GM18526 (cell line): Measurements from ENCODE around the gene MPZL3.

ENCODE experiments used
- POLR2A ChIP-seq: IDR thresholded peaks from 3 replicates; pipeline ENCODE4 v1.6.1; 2011; ENCODE audit not compliant: insufficient read length; ENCODE audit errors: extremely low read depth

Gene MPZL3

GRCh38 chr11:118275176-118275575, 23.0 kb upstream of the MPZL3 start:
- no peak for TF ChIP-seq POLR2A

DNA sequence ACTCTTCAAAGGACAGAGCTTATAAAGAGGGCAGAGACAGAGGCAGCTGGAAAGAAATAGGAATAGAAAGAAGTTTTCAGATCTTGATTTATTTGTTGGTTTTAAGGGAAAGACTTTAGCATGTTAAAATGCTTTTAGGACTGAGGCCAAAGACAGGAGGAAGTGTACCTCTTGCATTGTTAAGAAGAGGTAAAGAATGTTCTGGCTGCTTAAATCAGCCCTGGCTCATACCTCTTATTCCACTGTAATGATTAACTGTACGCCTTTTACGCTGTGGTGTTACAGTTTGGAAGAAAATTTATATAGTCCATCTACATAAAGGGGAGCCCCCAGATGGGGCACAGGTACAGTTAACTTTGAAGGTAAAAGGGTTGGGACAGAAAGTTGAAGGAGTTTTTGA, 22.0 kb upstream of the MPZL3 start:
- TF ChIP-seq POLR2A, result no peak

DNA sequence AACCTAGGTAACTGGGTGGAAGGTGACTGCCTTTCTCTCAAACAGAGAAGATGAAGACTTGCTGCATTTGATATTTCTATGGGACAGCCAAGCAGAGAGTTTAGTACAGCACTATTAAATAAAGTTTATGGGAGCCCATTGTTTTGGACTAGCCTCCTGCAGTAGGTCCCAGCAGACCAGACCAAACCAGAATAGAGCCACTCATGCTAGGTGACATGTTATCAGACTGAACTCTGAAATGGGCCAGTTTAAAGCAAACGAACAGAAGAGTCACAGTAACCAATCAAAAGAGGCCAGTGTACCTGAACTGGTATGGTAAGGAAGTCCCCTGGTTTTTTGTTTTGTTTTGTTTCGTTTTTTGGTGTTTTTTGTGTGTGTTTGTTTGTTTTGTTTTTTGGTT, 19.8 kb upstream of the MPZL3 start:
- TF ChIP-seq POLR2A, result no peak

GRCh38 chr11:118267486-118267885, 15.3 kb upstream of the MPZL3 start:
- no peak for TF ChIP-seq POLR2A

- TF ChIP-seq POLR2A, result no peak
Observed at GRCh38 chr11:118265954-118266353, 13.8 kb upstream of the MPZL3 start.

DNA sequence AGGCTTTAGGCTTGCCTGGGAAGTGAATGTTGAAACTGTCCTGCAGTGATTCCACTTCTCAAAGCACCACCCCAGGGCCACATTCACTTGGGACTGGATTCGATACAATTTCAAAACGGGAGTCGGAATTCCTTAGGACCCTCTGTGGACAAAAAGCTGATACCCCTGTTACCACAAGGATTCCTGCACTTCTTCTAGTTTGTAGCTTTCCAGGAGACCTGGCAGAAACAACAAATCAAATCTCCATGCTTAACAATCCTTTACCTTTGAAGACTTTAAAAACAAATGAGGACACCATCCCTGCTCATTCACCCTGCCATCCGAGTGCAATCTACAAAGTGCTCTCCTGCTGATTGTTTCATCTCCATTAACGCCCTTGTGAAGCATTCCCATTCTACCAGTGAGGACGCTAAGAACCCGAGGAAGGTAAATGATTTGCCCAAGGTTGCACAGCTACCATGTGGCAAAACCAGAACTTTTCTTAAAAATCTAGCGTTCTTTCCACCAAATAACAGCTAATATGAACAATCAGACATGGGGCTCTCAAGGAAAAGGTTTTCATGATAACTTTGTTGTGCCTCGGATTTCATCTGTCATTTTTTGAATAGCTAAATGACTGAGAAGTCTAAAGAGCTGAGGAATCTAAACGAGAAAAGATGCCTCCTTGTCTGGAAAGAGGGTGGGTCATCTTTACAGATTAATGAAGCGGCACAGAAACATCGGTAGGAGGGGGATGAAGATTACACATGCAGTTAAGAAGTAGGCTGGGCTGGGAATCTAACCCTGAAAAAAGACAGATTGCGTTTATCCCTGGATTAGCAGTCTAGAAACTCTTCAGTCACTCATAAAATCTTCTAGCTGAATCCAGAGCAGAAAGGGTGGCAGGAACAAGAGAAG, 12.7 kb upstream of the MPZL3 start:
- TF ChIP-seq POLR2A, result no peak

DNA sequence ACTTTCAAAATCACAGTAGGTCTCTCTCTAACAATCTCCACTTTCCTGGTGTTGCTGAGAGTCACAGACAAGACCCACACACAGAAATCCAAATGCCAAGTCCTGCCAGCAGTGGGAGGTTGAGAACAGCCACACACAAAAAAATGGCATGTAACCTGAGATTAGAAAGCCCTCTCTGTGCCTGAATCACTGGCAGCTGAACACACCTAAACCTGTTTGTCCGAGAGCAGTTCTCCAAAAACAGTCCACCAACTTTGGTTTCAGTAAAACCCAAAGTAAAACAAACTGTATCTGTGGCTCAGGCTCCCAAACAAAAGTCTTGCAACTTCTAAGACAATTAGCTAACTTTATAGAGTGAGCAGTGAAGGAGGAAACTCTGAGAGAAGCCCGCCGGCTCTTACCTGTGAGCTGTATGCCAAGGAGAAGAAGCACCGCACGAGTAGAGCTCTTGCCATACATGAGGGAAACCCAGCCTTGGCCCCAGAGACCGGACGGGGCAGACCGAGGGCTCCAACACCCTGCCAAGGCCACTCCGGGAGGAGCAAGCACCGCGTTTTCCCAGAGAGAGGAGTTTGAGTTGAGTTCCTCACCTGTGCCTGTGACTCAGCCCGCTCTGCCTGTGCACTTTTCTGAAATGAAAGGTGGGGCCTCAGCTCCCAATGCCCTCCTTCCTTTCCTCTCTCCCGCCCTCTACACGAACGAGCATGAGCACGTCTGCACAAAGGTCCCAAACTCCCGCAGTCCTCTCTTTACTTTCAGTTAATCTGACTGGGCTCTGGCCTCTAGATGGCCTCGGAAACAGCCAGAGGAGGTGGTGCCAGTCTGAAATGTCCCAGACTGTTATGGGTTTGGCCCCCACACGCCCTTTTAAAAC, 11.8 kb upstream of the MPZL3 start, which contains the start of gene MPZL2:
Gene MPZL2, minus strand, starts transcription at position 603 of the 874 bp plus-strand sequence. Its CDS starts 144 bp downstream, at position 459.
- no peak for TF ChIP-seq POLR2A

GRCh38 chr11:118263112-118263511, 10.9 kb upstream of the MPZL3 start:
- TF ChIP-seq POLR2A, result no peak

- TF ChIP-seq POLR2A, result no peak
Observed at GRCh38 chr11:118260353-118260752, 8.2 kb upstream of the MPZL3 start.

GRCh38 chr11:118259138-118259537, 7.0 kb upstream of the MPZL3 start:
- TF ChIP-seq POLR2A, result no peak

GRCh38 chr11:118258410-118258809, 6.2 kb upstream of the MPZL3 start:
- TF ChIP-seq POLR2A, result no peak

GRCh38 chr11:118252688-118253087, 523 bp upstream of the MPZL3 start:
- no peak for TF ChIP-seq POLR2A

GRCh38 chr11:118247041-118247440, 5.1 kb downstream of the MPZL3 start:
- no peak for TF ChIP-seq POLR2A

DNA sequence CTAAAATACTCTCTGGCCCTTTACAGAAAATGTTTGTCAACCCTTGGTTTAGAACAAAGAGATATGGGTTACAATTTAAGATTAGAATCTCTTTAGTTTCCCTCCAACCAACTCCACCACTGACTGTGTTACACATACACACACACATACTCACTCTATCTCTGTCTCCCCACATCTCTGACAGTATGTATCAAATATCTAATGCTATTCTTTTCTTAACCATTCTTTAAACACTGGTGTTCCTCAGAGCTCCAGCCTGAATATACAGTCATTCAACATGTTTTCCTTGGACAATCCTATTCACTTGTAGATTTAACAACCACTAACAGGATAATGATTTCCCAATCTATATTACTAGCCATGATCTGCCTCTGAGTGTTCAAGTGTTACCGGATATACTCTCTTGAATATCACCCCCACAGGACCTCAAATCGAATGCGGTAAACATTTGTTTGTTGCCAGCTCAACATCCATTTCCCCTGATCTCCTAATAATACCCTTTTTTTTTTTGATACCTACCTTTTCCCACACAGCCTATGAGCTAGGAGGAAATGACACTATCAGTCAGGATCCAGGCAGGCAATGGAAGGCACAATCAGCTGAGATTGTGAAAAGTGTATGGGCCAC, 6.1 kb downstream of the MPZL3 start:
- no peak for TF ChIP-seq POLR2A

- no peak for TF ChIP-seq POLR2A
Observed at GRCh38 chr11:118243993-118244762, 8.0 kb downstream of the MPZL3 start.
